HEK293 (cell line): ENCODE measurements around the gene DIS3L2.

ENCODE experiments used
- CTCF ChIA-PET: fragments of 350-600 bp; formaldehyde crosslinking; extraction: SDS; loops from one replicate; lab custom pipeline; 2021; ENCODE audit warnings: antibody characterized with exemption; lab: Yijun Ruan, JAX
- POLR2A ChIA-PET: fragments of 300-600 bp; formaldehyde crosslinking; extraction: SDS; loops from one replicate; lab custom pipeline; 2020; ENCODE audit warnings: antibody characterized with exemption, inconsistent platforms; lab: Yijun Ruan, JAX
- H3K27ac ChIP-seq: fragments of 200-500 bp; sonication (Bioruptor generic); 2 replicates; pipeline ENCODE4 v1.5.1; 2014; ENCODE audit warnings: low read depth, low read length, control low read depth, inconsistent platforms; ENCODE audit errors: extremely low read depth
- H3K36me3 ChIP-seq, 2 experiments: fragments of 200-500 bp in 1 of 2; sonication (Bioruptor generic) in 1 of 2; 1 replicate in 1 of 2; 2 replicates in 1 of 2; pipeline ENCODE4 v1.5.1; 2014 to 2017; ENCODE audit warnings: inconsistent platforms in 2 of 2, low read length in 2 of 2; ENCODE audit not compliant: control insufficient read depth in 2 of 2, insufficient read depth in 1 of 2
- H3K4me1 ChIP-seq: fragments of 200-500 bp; sonication (Bioruptor generic); 2 replicates; pipeline ENCODE4 v1.5.1; 2014; ENCODE audit warnings: mild to moderate bottlenecking, low read length, inconsistent platforms; ENCODE audit not compliant: control insufficient read depth, insufficient read depth
- H3K4me3 ChIP-seq: 2 replicates; pipeline ENCODE4 v1.5.1; 2011; ENCODE audit warnings: low read depth, mild to moderate bottlenecking, control low read depth, low read length, moderate library complexity
- H3K9me3 ChIP-seq: fragments of 200-500 bp; sonication (Bioruptor generic); 2 replicates; pipeline ENCODE4 v1.5.1; 2014; ENCODE audit warnings: low read depth, low read length, inconsistent platforms; ENCODE audit not compliant: control insufficient read depth, insufficient read depth
- BCL11A ChIP-seq: fragments of 450-650 bp; formaldehyde crosslinking; IDR thresholded peaks from 2 replicates; pipeline ENCODE4 v1.5.1; 2016; ENCODE audit warnings: low read depth, missing biosample characterization, missing genetic modification characterization
- HOXD13 ChIP-seq: sonication (generic); formaldehyde crosslinking; IDR thresholded peaks from 2 replicates; pipeline ENCODE4 v1.8.0; 2022; ENCODE audit warnings: missing genetic modification reagents, borderline replicate concordance
- ZBTB48 ChIP-seq: fragments of 450-650 bp; formaldehyde crosslinking; IDR thresholded peaks from 2 replicates; pipeline ENCODE4 v1.5.1; 2016; ENCODE audit warnings: missing biosample characterization, missing genetic modification characterization
- ZNF157 ChIP-seq: fragments of 450-650 bp; formaldehyde crosslinking; IDR thresholded peaks from 2 replicates; pipeline ENCODE4 v1.5.1; 2016; ENCODE audit warnings: missing biosample characterization, missing genetic modification characterization
- ZNF169 ChIP-seq: fragments of 450-650 bp; formaldehyde crosslinking; IDR thresholded peaks from 2 replicates; pipeline ENCODE4 v1.5.1; 2016; ENCODE audit warnings: missing biosample characterization, missing genetic modification characterization
- ZNF175 ChIP-seq: fragments of 450-650 bp; formaldehyde crosslinking; IDR thresholded peaks from 2 replicates; pipeline ENCODE4 v1.5.1; 2016; ENCODE audit warnings: missing biosample characterization, missing genetic modification characterization
- ZNF19 ChIP-seq: fragments of 450-650 bp; formaldehyde crosslinking; IDR thresholded peaks from 2 replicates; pipeline ENCODE4; 2016; ENCODE audit warnings: missing biosample characterization, missing genetic modification characterization, low read depth
- ZNF510 ChIP-seq: fragments of 450-650 bp; formaldehyde crosslinking; IDR thresholded peaks from 2 replicates; pipeline ENCODE4 v1.5.1; 2018; ENCODE audit warnings: mild to moderate bottlenecking, missing genetic modification characterization, missing biosample characterization; ENCODE audit not compliant: insufficient replicate concordance
- ZNF548 ChIP-seq: fragments of 450-650 bp; formaldehyde crosslinking; IDR thresholded peaks from 2 replicates; pipeline ENCODE4 v1.5.1; 2016; ENCODE audit warnings: missing biosample characterization, missing genetic modification characterization
- ZNF677 ChIP-seq: fragments of 450-650 bp; IDR thresholded peaks from 2 replicates; pipeline ENCODE4 v1.5.0; 2018; ENCODE audit warnings: missing biosample characterization, mild to moderate bottlenecking, missing genetic modification characterization, moderate library complexity
- TF ChIP-seq, protein P1 (sequence below): fragments of 450-650 bp; formaldehyde crosslinking; IDR thresholded peaks from 2 replicates; pipeline ENCODE4 v1.5.1; 2016; ENCODE audit warnings: missing biosample characterization, missing genetic modification characterization
- TF ChIP-seq, protein P2 (sequence below): fragments of 450-650 bp; formaldehyde crosslinking; IDR thresholded peaks from 2 replicates; pipeline ENCODE4 v1.5.1; 2016; ENCODE audit warnings: missing biosample characterization, missing genetic modification characterization

Gene DIS3L2

DNA sequence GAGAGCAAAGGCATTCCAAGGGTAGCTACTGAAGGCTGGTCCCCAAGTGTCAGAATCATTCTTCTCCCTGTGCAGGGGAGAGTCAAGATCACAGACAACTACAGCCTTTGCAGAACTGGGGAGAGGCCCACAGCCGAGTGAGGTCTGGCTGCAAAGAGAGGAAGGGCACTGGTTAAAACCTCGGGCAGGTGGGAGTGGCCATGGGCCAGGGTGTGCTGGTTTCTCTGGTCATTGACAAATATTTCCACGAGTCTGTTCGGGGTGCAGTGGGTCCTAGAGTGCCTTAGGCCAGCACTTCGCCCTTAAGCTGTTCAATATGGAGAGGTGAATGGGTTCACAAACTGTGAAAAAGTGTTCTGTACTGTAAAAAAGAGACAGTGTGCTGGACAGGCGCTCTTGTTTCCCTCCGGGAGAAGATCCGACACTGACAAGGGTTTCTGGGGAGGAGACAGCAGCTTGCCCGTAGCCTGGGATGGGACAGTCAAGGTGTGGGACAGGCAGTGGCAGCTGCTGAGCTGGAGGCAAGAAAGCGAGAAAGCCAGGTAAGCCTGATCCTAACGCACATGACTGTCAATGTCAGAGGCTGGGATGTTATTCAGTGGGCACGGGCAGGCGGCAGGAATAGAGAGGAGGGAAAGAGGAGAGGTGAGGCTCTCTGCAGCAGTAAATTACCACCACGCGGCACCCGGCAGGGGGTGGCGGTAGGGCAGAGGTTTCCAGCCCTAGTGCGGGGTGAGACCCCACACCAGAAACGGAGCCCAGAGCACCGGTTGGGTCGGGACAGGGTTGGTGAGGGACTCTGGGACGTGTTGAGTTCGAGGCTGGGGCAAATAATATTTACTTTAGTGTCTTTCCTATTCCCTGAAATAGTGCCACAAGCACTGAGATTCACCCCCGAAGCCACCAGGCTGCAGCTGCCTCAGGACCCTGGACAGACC is 37.3 kb upstream of the DIS3L2 start:
- Histone ChIP-seq H3K9me3 (no peaks in the 10 kb centered on the region), H3K36me3 (peaks cover 0 to 22% of the 10 kb centered on the region in 2 experiments; a peak in 2 of 3 replicates), H3K4me1 (no peaks in the 10 kb centered on the region), H3K4me3 (no peak overlapping the region), H3K27ac (no peak overlapping the region)
- ChIA-PET CTCF (interaction anchor here (0.6 to 8.6 kb wide), 29 partner anchors 9 to 1614 kb away, joined by 3 to 85 read pairs (median 5); no protein-coding TSS in a partner anchor), POLR2A (interaction anchor here (1.1 to 1.3 kb wide), 2 partner anchors 37 to 515 kb away, joined by 4 to 6 read pairs; partner anchors contain the start of gene DIS3L2)
- TF ChIP-seq, protein P1, sequence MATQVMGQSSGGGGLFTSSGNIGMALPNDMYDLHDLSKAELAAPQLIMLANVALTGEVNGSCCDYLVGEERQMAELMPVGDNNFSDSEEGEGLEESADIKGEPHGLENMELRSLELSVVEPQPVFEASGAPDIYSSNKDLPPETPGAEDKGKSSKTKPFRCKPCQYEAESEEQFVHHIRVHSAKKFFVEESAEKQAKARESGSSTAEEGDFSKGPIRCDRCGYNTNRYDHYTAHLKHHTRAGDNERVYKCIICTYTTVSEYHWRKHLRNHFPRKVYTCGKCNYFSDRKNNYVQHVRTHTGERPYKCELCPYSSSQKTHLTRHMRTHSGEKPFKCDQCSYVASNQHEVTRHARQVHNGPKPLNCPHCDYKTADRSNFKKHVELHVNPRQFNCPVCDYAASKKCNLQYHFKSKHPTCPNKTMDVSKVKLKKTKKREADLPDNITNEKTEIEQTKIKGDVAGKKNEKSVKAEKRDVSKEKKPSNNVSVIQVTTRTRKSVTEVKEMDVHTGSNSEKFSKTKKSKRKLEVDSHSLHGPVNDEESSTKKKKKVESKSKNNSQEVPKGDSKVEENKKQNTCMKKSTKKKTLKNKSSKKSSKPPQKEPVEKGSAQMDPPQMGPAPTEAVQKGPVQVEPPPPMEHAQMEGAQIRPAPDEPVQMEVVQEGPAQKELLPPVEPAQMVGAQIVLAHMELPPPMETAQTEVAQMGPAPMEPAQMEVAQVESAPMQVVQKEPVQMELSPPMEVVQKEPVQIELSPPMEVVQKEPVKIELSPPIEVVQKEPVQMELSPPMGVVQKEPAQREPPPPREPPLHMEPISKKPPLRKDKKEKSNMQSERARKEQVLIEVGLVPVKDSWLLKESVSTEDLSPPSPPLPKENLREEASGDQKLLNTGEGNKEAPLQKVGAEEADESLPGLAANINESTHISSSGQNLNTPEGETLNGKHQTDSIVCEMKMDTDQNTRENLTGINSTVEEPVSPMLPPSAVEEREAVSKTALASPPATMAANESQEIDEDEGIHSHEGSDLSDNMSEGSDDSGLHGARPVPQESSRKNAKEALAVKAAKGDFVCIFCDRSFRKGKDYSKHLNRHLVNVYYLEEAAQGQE, result peak; percentile 46; the same call in 1 of the 2 replicates
- TF ChIP-seq BCL11A (tag by site-specific recombination), result no peak
- peak; percentile 15; the same call in 1 of the 2 replicates for TF ChIP-seq ZNF548 (tag by site-specific recombination)

DNA sequence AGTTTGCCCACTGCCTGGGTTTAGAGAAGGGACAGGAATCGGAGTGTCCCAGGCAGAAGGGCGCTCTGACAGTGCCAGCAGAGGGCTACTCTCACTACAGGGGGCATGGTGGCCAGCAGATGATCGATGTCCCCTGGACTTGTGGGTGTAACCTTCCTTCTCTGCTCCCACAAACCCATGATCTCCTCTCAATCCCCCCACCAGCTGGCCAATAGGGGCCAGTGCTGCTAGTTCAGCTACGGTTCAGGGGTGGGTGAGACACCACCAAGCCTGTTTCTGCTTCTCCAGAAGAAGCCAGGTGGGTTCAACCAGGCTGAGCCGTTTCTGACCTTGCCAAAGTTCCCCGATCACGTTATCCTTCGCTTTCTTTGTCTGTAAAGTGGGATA is 36.6 kb upstream of the DIS3L2 start:
- POLR2A ChIA-PET, result interaction anchor here (1.0 to 1.3 kb wide), 8 partner anchors 9 to 537 kb away, joined by 3 to 6 read pairs (median 4); partner anchors contain the start of gene DIS3L2
- Histone ChIP-seq H3K27ac (no peak overlapping the region), H3K4me3 (no peak overlapping the region)

More for the DNA sequence above, 36.6 kb upstream of the DIS3L2 start:
- Histone ChIP-seq H3K36me3 (peaks cover 0 to 22% of the 10 kb centered on the region in 2 experiments; a peak in 2 of 3 replicates), H3K9me3 (no peaks in the 10 kb centered on the region)
- TF ChIP-seq ZNF677 (tag by site-specific recombination) (no peak), ZNF175 (tag by site-specific recombination) (no peak), ZNF19 (tag by site-specific recombination) (no peak), ZNF157 (tag by site-specific recombination) (no peak), ZNF510 (tag by site-specific recombination) (no peak), ZBTB48 (tag by site-specific recombination) (no peak), ZNF169 (tag by site-specific recombination) (no peak), HOXD13 (CRISPR knock-in tag) (no peak)
- TF ChIP-seq, protein P2, sequence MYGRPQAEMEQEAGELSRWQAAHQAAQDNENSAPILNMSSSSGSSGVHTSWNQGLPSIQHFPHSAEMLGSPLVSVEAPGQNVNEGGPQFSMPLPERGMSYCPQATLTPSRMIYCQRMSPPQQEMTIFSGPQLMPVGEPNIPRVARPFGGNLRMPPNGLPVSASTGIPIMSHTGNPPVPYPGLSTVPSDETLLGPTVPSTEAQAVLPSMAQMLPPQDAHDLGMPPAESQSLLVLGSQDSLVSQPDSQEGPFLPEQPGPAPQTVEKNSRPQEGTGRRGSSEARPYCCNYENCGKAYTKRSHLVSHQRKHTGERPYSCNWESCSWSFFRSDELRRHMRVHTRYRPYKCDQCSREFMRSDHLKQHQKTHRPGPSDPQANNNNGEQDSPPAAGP (tag by site-specific recombination), result no peak
- TF ChIP-seq, protein P1, result no peak
- TF ChIP-seq, all 188 proteins: peak for 0
- no peaks in the 10 kb centered on the region for H3K4me1 ChIP-seq
- CTCF ChIA-PET, result interaction anchor here (0.5 to 8.6 kb wide), 29 partner anchors 9 to 1614 kb away, joined by 3 to 85 read pairs (median 5); no protein-coding TSS in a partner anchor
